Activated CD8-positive, alpha-beta memory T cell treated with anti-CD3 and anti-CD28 coated beads for 4 hours (primary cell): ENCODE results near the gene PPP1R9A.

Experiments
- DNase-seq, 2 donors: peaks; one replicate each; pipeline ENCODE4 v3.0.0-alpha.2; 2020; ENCODE audit warnings: low read depth in 2 of 2

Gene PPP1R9A

DNA sequence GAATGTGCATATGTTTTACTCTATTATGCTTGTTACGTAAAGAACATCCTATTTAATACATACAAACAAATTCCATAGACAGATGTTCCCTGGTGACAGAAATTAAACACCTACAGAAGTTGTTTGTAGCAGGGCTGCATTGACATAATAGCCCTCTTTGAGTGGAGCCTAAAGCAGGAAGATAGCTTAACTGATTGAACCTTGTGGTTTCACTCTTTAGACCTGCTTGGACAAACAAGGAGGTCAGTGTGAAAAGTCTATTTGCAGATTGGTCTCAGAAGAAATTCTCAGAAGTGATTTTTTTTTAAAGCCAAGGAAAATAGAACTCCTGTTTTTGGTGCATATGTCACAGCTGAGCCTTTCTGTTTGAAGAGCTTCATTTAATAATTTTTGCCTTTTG, 121.3 kb downstream of the PPP1R9A start:
- DNase-seq = no peak

DNA sequence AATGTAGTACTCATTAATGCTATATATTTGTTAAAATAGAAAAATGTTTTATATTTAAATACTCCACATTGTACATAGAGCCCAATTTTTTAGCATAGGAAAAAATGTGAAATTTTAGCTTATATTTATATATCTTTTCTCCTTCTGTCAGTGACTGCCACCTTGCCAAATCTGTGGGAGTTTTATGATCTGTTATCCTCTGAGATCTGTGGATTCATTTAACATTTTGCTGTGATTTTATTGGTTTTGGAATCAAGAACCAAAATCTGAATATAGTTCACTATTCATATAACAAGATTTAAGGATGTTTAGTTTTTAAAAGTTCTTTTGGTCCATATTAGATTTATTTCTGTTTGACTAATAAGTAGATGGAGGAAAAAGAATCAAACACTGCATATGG, 127.9 kb downstream of the PPP1R9A start:
- no peak for DNase-seq

- no peak for DNase-seq
Observed at GRCh38 chr7:95041031-95041430, 133.6 kb downstream of the PPP1R9A start.

GRCh38 chr7:95045236-95045923, 138.0 kb downstream of the PPP1R9A start:
- no peak for DNase-seq

DNA sequence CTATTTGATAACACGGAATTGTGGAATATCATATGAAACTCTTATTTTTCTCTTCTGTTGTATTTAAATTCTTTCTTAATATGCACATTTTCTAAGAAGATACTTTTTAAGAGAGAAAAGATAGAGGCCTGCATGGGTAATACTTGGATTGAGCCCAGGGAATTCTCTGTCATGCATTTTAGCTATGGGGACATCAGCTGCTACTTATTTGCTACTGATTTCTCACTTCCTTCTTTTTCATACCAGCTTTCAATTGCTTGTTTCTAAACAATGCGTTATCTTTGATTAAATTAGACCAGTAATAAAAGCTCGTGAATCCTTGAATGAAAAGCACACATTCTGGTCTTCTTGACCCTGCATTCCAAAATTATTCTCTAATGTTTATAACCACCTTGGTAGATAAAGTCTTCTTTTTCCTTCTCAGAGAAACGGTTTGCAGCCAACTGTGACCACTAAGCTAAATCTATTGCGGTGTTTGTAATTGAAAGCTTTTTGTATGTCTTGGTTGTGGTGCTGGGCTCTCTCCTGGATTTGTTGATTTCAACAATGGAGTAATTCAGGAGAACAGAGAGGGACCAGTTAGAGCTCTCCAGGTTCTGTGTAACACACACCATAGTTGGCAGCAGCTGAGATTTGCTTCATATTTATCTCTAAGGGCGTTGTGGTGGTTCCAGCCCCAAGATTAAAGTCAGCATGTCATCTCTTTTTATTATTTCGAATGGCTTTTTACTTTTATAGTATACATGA, 139.3 kb downstream of the PPP1R9A start:
- DNase-seq = no peak

GRCh38 chr7:95047291-95047690, 139.9 kb downstream of the PPP1R9A start:
- DNase-seq = no peak

DNA sequence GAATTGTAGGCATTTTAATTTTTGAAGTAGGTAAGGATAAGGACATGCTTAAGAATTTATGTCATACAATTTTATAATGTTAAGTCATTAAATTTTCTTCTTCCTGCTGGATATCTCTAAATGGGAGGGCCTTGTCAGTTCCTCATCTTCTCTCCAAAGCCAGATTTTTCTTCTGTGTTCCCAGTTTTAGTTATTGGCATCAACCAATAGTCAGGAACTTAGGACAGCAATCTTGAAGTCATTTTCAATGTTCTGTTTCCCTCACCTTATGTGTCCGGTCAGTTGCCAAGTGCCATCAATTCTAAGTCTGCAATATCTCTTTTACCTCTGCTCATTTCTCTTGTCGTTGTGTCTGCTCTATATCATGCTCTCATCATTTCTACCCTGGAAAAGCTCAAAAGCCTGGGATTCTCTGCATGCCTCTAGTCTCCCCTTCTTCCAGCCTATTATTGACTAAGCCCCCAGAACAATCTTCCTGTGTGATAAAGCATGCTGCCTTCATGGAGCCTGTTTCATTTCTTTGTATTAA, 145.2 kb downstream of the PPP1R9A start:
- no peak for DNase-seq

DNA sequence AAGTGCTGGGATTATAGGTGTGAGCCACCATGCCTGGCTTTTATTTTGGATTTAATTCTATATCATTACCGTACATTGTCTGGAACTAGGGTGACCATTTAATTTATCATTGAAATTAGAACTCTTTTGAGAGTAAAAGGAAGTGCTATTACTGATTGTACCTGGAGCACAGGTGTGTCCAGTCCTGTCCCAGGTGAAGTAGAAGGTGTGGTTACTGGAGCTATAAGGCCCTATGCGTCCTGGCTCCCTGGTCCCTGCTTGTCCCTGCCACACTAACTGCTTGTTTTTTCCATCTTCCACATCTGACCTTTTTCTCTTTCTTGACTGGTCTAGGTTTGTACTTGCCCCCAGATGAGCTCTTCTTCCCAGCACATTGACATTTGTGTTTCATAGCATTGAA, 147.0 kb downstream of the PPP1R9A start:
- DNase-seq = no peak

- no peak for DNase-seq
Observed at GRCh38 chr7:95055295-95055694, 147.9 kb downstream of the PPP1R9A start.

DNA sequence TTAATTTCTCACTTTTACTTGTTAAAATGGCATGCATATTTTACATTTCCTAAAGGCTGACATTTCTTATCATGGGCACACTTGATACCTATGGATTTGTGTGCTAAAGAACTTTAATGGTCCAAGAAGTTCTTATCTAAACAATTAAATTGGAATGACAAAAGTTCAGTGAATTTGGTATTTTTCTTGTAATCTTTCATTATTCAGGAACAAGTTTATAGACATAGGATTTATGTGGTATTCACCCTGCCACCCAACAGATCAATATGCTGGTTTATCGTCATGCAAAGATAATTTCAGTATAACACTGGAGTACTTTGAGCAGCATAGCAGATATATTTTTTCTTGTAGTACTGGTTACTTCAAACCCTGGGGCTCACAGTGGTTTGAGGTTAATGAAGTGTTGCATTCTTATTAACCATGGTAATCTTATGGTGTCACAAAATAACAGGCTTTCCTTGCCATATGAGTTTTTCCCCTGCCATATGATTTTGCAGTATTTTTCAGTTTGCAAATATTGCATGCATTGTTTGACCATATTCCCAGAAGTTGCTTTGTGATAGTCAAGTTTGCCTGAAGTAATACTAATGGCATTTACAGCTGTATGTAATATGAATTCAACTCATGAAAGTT, 148.8 kb downstream of the PPP1R9A start:
- DNase-seq = no peak

GRCh38 chr7:95056901-95057300, 149.5 kb downstream of the PPP1R9A start:
- no peak for DNase-seq

GRCh38 chr7:95059842-95060313, 152.5 kb downstream of the PPP1R9A start:
- DNase-seq = no peak

DNA sequence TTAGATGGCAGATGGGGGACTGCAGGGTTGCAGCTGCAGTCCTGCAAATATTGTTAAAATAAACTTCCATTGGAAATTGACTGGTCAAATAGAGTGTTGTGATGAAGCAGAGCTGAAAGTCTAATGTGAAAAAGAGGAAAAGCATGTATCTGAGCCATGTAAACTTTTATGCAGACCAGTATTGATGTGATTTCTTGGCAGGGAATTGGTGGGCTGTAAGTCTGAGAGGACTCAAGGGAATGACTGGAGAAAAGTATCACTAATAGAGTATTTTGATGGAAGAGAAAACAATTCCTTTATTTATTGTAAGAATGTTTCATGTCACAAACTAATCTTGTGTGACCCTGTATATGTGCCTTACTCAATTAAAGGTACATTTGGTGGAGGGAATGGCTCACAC, 155.5 kb downstream of the PPP1R9A start:
- DNase-seq = no peak

- no peak for DNase-seq
Observed at GRCh38 chr7:95066737-95067530, 159.5 kb downstream of the PPP1R9A start.

GRCh38 chr7:95088536-95089215, 181.3 kb downstream of the PPP1R9A start:
- no peak for DNase-seq

- DNase-seq = no peak
Observed at GRCh38 chr7:95089414-95090315, 182.3 kb downstream of the PPP1R9A start.

- no peak for DNase-seq
Observed at GRCh38 chr7:95092324-95092723, 184.9 kb downstream of the PPP1R9A start.

DNA sequence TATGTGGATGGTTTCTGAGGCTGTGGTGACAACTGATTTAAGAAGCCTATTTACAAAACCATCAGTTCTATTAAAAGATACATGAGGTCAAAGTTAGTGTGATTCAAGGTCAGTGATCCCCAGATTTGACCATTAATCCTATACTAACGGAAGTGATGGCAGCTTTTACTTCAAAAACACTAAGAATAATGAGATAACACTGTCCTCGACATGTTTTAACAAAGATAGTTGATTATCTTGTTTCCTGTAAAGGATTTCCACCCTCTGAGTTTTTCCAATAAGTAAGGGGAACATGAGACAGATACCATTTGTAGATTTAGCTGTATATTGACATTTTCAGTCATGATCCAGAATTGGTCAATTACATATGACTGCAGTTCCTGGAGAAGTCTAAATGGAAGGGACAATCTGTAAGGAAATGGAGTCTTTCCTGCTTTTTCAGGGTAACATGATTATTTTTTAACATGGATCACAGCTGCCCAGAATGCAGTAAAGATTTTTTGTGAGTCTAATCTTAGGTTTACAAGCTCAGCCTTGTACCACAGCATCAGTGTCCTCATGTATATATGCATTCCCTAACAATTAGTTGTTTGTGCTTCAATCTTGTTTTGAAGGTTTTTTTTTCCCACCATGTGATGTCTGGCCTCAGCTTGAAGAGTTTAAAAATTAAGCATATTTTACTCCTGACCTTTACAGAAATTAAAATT, 188.0 kb downstream of the PPP1R9A start:
- no peak for DNase-seq

GRCh38 chr7:95095966-95096540, 188.7 kb downstream of the PPP1R9A start:
- DNase-seq = no peak
